ENCODE data around the gene FGFR3.

DNA sequence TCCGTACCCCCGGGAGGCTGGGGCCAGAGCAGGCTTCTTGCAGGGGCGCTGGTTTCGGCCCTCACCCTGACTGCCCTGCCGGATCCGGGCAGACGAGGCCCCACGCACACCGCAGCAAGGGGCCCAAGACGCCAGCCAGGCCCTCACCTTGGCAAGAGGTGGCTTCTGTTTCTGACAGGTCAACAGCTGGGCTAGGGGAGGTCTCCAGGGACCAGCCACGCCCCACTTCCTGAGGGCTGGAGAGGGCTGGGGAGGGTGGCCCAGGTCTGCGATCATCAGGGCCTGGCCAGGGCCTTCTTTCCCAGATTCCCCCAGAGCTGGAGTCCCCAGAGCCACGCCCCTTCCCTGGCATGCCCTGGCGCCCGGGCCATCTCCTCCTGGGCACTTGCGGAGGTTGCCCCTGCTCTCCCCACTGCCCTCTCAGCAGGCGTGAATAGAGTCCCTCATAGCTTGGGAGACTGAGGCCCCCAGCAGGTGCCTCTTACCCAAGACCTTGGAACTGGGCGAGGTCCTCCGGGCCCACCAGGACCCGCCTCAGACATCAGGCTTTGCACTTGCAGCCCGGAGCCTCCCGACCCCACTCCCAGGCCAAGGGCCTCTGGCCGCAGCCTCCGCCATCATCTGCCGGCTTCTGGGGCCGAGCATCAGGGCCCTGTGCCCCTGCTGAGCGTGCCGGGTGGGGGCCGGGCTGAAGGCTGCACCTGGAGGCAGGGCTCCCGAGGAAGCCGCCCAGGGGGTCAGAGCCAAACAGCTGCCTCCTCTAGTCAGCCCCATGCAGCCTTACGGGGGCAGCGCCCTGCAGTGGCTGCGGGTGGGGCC is 6.3 kb upstream of the FGFR3 start:
- TF ChIP-seq CTCF (IDR thresholded peaks at IDR 0.05) (no peak), POLR2A (IDR thresholded peaks at IDR 0.05) (no peak), POLR2AphosphoS5 (IDR thresholded peaks at IDR 0.05) (no peak), EP300 (IDR thresholded peaks at IDR 0.05; ENCODE audit: low read depth) (no peak)
